Measurements from ENCODE around the gene GRIA4. TPM values are rescaled to one million over a fixed set of nuclear protein-coding genes. Genes with fewer than 3 reads are reported as not detected.
"Not testable (repeated sequence)": the region's sequence is repeated elsewhere in the genome, so short reads cannot be mapped to it uniquely, and the experiment has no call there.

The GRIA4 gene
- polyA plus RNA-seq, 1 donor = 10.7 TPM

DNA sequence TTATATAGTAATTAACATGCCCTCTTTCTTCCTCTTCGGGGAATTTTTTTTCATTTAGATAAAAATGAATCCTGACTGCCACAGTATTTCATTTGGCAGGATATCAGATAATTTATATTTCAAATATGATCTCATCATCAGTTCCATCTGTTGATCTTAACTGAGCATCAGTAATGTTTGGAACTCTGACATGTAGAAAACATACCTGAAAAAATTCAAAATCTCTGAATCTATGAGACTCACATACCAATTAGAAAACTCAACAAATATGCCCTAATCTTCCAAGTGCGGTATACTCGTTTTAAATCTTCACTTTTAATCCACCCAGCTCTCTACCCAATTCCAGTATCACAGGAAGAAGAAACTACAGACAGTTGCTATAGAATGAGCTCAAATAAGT, 250.2 kb downstream of the GRIA4 start:
- no peak for DNase-seq (ENCODE audit: low read depth)

DNA sequence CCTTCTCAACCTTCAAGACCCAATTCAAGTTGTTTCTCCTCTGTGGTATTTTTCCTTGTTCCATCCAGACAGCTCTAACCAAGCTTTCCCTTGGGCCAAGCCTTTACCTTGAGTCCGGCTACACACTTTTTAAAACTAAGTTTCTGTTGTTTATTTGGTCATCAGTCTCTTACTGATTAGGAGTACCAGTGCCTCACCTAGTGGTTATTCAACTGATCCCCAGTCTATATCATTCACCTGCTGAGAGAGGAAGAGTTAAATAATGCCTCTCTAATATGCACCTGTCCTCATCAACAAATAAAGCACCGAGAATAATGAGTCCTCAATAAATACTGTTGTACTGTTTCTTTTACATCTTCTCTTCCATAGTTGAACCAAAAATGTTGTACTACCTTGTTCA, 251.4 kb downstream of the GRIA4 start:
- DNase-seq (ENCODE audit: low read depth) = no peak

DNA sequence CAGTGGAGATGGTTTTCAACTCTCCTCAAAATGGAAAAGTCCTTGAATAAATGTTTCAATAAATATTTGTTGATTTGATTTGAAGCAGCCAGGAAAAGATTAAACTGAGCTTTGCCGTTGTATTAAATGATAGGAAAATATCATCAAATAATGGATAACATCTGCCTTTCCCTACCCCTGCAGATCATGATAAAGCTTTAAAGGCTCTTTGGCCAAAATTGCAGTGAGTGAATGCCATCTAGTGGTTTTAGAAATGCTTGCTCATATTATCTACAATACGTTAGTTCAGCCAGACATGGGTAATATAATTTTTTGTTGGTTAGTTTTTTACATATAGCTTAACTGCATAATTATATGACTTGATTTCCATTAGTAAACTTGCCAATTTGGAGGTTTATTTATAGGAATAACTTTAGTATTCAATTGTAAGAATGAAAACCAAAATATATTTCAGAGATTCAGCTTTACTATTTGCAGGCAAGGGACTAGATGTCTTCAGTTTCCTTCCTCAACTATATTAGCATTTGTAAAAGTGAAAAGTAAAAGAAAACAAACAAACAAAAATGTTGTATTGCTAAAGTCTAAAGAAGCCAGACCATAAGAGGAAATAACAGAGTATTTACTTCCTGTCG, 253.0 kb downstream of the GRIA4 start:
- peak; percentile 63 for DNase-seq (ENCODE audit: low read depth)

GRCh38 chr11:105863523-105863922, 253.7 kb downstream of the GRIA4 start:
- no peak for DNase-seq (ENCODE audit: low read depth)

DNA sequence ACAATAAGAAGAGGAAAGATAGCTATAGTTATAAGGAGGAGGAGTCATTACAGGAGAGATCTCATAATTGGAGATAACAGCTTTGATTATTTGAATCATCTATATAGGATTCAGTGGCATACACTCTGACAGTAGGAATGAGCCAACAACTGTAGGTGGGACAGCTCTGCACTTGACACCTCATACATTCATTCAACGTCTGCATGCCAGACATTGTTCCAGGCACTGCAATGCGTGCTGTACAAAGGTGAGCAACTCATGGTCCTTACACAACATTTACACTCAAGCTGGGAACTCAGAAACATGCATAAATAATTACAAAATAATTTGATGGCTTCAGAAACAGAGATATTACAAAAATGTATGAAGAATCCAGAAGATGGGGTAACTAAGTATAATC, 257.9 kb downstream of the GRIA4 start:
- no peak for DNase-seq (ENCODE audit: low read depth)

GRCh38 chr11:105868762-105869285, 259.0 kb downstream of the GRIA4 start:
- no peak for DNase-seq (ENCODE audit: low read depth)

DNA sequence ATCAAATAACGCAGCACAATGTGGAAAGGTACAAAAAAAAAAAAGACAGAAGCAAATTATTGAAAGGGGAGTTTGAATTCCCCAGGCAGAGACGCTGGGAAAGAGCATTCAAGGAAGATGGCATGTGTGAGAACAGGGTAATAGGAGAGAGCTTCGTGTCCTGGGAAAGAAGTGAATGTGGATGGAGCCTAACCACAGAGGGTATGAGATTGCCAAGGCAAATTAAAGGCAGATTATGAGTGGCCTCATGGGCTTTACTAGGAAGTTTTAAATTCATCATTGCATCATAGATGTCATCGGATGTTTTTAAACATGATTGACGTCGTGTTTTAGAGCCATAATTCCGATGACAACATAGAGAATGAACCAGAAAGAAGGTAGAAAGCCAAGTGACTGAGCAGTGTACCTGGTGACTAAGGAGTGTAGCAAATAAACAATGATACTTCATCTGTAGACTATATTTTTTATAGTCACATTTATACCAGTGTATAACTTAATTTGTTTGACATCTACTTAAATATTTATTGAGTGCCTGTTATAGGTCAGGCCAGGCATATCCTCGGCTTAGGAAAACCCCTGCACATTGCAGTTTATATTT, 260.7 kb downstream of the GRIA4 start:
- DNase-seq (ENCODE audit: low read depth) = no peak

- DNase-seq (ENCODE audit: low read depth) = no peak
Observed at GRCh38 chr11:105878510-105878909, 268.6 kb downstream of the GRIA4 start.

DNA sequence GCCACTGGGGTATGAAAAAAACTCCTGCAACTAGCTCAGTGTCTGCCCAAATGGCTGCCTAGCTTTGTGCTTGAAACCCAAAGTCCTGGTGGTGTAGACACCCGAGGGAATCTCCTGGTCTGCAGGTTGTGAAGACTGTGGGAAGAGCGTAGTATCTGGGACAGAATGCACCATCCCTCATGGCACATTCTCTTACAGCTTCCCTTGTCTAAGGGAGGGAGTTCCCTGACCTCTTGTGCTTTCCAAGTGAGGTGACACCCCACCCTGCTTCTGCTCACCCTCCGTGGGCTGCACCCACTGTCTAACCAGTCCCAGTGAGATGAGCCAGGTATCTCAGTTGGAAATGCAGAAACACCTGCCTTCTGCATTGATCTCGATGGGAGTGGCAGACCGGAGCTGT, 269.1 kb downstream of the GRIA4 start:
- DNase-seq (ENCODE audit: low read depth) = not testable (repeated sequence)

DNA sequence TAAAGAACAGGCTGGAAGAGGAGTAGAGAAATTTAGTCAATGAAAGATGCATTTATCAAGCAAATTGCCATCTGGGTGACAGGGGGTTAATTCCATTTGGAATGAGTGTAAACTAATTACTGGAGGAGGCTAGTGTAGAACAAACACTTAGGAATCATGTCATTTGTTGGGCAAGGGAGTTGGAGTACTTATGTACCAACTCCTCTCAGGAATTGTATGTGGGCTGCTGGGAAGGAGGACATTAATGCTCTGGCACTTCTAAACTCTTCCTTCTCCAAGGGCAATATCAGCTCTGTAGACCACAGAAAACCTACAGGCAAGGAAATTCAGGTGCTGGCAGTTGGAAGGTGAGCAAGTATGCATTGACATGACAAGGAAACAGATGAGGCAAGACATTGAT, 271.2 kb downstream of the GRIA4 start:
- DNase-seq (ENCODE audit: low read depth) = no peak

GRCh38 chr11:105884436-105884835, 274.6 kb downstream of the GRIA4 start:
- DNase-seq (ENCODE audit: low read depth) = no peak

- DNase-seq (ENCODE audit: low read depth) = no peak
Observed at GRCh38 chr11:105891685-105892084, 281.8 kb downstream of the GRIA4 start.

DNA sequence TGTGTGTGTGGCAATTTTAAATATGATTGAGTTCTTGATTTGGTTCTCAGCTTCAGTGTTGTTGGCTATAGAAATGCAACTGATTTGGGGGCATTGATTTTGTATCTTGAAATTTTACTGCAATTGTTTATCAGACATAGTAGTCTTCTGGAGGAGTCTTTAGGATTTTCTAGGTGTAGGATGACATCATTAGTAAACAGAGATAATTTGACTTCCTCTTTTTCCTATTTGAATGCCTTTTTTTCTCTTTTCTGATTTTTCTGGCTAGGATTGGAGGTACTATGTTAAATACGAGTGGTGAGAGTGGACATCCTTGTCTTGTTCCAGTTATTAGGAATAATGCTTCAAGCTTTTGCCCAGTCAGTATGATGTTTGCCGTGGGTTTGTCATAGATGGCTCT, 287.3 kb downstream of the GRIA4 start:
- DNase-seq (ENCODE audit: low read depth) = no peak

DNA sequence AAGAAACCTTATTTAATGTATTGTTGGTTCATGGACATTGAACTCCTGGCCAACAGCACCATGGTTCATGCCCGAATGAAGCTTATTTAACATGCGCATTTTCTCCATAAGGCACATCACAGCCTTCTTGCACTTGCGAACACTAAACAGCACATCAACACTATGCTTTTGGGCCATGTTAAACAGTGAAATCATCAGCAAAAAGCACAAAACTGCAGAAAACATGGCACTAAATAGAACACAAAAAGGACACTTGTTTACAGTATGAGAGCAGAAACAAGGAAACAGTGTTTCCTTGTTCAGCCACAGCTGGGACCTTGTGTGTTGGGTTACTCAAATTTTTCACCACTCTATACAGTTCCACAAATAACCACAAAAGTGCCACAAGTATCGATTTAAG, 289.9 kb downstream of the GRIA4 start:
- DNase-seq (ENCODE audit: low read depth) = no peak

GRCh38 chr11:105900515-105901035, 290.7 kb downstream of the GRIA4 start:
- DNase-seq (ENCODE audit: low read depth) = no peak

- no peak for DNase-seq (ENCODE audit: low read depth)
Observed at GRCh38 chr11:105903113-105903512, 293.2 kb downstream of the GRIA4 start.

DNA sequence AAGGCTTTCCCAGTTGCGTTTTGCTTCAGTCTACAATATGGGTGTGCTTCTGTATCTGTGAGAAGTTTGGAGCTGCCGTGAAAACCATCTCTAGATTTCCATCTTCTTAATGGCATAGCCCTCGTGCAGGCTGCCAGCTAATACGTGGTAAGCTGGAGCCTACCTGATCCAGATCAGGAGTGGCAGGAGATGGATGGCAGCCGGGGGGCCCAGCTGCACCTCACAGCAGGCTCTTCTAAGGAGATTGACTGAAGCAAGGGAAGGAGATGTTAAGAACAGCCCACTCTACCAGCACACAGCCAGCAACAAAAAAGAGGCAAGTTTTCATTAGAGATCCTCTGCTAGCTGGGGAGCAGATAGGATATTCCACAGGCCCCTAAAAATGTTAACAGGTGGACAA, 296.6 kb downstream of the GRIA4 start:
- no peak for DNase-seq (ENCODE audit: low read depth)

GRCh38 chr11:105907319-105907718, 297.4 kb downstream of the GRIA4 start:
- no peak for DNase-seq (ENCODE audit: low read depth)

GRCh38 chr11:105910095-105910715, 300.3 kb downstream of the GRIA4 start:
- no peak for DNase-seq (ENCODE audit: low read depth)

DNA sequence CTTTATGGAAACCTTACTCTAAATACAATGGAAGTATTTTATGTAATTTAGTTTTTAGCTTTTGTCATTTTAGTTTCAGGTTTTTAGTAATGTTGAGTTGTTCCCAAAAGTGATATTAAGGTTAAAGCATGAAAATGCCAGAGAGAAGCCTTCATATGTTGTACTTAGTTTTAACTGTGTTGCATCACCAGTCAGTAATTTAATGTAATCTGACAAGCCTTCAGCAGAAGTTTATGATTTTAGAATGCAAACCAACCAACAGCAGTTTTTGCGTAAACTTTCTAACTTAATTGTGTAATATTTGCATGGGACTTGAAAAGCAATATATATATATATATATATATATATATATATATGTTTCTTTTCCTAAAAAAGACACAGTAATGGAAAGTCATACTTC, 301.6 kb downstream of the GRIA4 start:
- DNase-seq (ENCODE audit: low read depth) = no peak

GRCh38 chr11:105912666-105913065, 302.8 kb downstream of the GRIA4 start:
- no peak for DNase-seq (ENCODE audit: low read depth)

GRCh38 chr11:105915021-105915420, 305.1 kb downstream of the GRIA4 start:
- DNase-seq (ENCODE audit: low read depth) = no peak

GRCh38 chr11:105918039-105918438, 308.2 kb downstream of the GRIA4 start:
- DNase-seq (ENCODE audit: low read depth) = no peak

Data from forelimb muscle (tissue), 1 donor.